SK-N-MC (cell line): ENCODE results near the gene C12orf76.

ENCODE experiments used
- EZH2 ChIP-seq: fragments of 200-600 bp; sonication (generic); IDR thresholded peaks from one replicate; pipeline ENCODE4 v1.6.1; 2017; ENCODE audit warnings: antibody characterized with exemption
- FOXP2 ChIP-seq: optimal IDR thresholded peaks from 2 replicates; pipeline ENCODE3; 2011; ENCODE audit warnings: mild to moderate bottlenecking, moderate library complexity; ENCODE audit not compliant: insufficient read depth; ENCODE audit errors: extremely low read length, control extremely low read depth
- POLR2AphosphoS5 ChIP-seq: IDR thresholded peaks from 2 replicates; pipeline ENCODE4 v1.6.1; 2012; ENCODE audit warnings: mild to moderate bottlenecking, low read depth, low read length, borderline replicate concordance

DNA sequence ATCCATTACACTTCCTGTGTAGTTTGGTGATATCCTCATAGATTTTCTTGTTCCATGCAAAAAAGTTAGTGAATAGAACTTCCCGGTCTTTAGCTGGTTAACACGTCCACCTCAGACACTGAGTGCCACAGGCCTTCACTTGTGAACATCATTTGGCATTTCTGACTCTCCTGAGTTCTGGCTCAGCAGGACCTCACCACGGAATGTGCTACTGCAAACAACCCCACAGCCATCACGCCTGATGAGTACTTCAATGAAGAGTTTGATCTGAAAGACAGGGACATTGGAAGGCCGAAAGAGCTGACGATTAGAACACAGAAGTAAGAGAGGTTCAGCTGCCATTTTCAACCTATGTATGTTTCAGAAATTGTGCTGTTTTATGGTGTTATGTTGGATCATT, 20.0 kb downstream of the C12orf76 start:
- TF ChIP-seq EZH2 (no peak), FOXP2 (no peak), POLR2AphosphoS5 (no peak)
